ENCODE results near the gene ATG101.

ATG101 gene

GRCh38 chr12:52079576-52080402 lies 10.0 kb downstream of the ATG101 start, which contains the start of gene SMIM41:
SMIM41 (plus strand) TSS chr12:52079704; CDS start chr12:52079780, 76 bp downstream.
- no peak for DNase-seq (ENCODE audit: low read depth in 2 of 2, low spot score in 1 of 2)

DNA sequence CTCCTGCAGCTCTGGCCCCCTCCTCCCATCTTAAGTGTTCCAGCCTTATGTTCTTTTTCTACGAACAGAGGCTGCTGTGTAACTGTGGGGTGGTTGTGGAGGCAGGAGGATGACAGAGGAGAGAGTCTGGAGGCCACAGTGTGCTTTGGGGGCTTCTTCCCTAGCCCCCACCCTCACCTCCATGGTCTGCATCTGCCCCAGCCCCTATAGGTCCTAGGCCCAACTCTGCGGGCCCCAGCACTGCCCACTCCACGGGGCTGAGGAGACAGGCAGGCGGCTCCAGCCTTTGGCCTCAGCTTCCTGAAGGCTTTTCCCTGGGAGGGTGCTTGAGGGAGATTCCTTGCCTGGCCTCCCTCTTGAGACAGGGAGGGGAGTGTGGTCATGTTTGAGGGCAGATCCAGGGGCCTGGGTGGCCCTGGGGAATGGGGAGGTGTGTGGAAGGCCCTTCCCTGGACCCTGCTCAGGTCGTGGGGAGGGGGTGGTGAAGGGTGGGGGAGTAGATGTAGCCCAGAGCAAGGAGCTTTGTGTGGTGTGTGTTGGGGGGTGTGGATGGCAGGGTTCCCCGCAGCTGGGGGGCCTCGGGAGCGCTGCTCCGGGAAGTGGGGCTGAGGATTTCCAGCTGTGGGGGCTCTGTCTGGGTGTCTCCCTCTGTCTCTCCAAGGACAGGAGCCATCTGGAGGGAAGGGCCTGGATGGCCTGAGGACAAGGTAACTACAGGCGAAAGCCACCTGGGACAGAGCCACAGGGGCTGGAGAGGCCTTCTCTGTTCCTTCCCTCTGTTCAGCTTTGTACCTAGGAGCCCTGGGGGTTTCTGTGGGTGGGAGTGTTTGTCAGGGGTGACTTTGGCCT lies 10.8 kb downstream of the ATG101 start:
- DNase-seq (ENCODE audit: low read depth in 2 of 2, low spot score in 1 of 2), result no peak

DNA sequence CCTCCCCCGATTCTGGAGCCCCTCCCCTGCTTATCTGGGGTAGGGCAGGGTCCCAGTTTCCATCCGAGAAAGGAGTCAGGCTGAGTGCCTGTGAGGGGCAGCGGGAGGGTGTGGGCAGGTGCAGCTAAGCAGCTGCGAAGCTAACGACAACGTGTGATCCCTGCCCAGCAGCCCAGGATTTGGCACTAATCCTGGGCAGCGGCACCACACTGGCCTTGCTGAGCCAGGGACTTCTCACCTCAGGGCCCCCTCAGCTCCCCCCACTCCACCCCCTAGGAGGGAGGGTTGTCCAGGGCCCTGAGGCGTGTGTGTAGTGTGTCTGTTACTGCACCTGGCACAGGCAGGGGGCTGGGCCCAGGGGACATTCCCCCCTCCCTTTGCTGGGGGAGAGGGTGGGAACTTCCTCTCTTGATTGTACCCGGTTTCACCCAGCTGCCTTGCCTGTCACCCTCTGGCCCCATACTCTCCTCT lies 11.5 kb downstream of the ATG101 start:
- no peak for DNase-seq (ENCODE audit: low read depth in 2 of 2, low spot score in 1 of 2)

GRCh38 chr12:52082026-52082668 lies 12.4 kb downstream of the ATG101 start:
- no peak for DNase-seq (ENCODE audit: low read depth in 2 of 2, low spot score in 1 of 2)

DNA sequence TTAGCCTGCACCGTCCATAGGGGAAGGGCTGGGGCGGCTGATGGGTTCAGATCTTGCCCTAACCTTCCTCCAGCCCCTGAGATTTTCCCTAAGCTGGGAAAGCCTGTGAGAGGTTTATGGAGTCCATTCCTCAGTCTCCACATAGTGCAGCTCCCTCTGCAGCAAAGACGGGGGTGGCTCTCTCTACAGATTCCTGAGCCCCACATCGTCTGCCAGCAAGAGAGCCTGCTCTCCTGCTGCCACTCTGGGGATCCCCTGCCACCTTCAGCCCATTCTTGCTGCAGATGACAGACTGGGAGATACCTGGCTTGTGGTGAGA lies 12.8 kb downstream of the ATG101 start:
- DNase-seq (ENCODE audit: low read depth in 2 of 2, low spot score in 1 of 2), result no peak

DNA sequence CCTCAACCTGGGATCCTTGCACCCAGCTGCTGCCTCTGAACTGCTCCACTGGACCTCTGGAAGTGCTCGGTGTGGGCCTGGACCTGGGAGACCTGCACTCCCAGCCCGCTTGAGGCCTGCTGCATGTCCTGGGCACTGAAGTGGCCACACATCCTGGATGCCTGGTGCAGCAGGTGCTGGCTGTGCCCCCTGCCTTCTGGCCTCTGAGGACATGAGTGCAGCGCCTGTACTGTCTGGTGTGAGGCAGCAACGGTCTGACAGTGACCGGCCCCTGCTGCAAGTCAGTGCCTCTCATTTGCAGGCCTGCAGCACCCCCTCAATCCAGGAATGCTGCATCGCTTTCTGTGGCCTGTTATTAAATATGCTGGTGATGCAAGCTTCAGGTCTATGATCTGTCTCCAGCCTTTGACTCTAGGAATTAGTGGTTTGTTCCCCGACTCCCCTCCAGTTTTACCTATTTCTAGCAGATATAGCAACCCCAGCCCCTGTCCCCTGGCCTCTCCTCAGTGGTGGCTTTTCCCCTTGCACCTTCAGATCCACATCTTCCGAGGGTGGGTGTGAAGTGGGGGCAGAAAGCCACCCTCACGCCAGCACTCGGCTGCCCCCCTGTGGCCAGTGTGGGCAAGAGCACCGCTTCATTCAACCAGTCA lies 13.3 kb downstream of the ATG101 start:
- peak in 1 of 2 donors; percentile 43 for DNase-seq (ENCODE audit: low read depth in 2 of 2, low spot score in 1 of 2)

DNA sequence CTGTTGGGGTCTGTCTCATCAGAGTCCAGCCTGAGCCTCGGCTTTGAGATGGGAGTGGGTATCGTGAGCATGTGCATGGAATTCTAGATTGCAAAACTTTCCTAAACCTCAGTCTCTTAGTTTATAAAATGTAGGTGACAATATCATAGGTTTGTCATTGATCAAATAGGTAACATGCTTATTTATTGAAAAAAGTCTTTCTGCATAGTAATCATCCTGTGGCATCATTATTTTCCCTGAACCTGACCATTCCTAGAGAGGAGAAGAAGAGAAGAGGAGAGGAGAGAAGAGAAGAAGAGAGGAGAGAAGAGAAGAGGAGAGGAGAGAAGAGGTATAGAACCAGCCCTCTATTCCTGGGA lies 13.8 kb downstream of the ATG101 start:
- DNase-seq (ENCODE audit: low read depth in 2 of 2, low spot score in 1 of 2), result no peak

GRCh38 chr12:52084491-52085231 lies 14.9 kb downstream of the ATG101 start:
- no peak for DNase-seq (ENCODE audit: low read depth in 2 of 2, low spot score in 1 of 2)

GRCh38 chr12:52085682-52086180 lies 16.0 kb downstream of the ATG101 start:
- DNase-seq (ENCODE audit: low read depth in 2 of 2, low spot score in 1 of 2), result no peak

- DNase-seq (ENCODE audit: low read depth in 2 of 2, low spot score in 1 of 2), result no peak
Measured at GRCh38 chr12:52086366-52086765, 16.6 kb downstream of the ATG101 start.

DNA sequence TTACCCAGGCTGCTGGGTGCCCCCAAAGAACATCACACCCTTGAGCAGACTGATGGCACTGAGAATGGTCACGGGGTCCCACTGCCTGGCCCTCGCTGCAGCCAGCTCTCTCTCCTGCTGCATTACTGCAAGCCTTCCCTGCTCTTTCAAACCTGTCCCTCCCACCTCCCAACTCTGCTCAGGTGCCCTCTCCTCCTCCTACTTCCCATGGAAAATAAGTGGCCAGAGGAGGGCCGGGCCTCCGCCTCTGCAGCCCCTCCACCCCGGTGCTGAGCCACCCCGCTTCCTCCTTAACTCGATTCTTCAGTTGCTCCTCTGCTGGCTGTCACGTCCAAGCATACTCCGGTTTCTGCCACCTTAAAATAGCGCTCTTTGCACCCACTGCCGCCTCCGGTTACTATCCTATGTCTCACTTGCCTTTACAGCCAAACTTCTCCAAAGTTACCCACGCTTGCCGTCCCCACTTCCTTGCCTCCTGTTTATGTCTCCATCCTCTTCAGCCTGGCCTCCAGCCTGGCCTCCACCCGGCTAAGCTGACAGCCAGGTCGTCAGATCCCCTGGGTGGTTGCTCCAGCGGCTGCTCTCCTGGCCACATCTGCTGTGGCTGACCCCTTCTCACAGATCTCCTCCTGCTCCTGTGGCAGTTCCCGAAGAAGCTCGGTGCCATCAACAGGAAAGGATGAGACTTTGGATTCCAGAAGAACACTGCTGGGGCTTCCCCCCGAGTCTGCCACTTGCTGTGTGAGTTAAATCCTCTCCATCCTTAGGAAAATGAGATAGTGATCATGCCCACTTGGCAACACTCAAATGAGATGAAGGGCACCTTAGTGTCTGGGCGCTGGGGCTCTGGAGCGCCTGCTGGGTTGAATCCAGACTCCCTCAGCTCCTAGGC lies 17.4 kb downstream of the ATG101 start:
- no peak for DNase-seq (ENCODE audit: low read depth in 2 of 2, low spot score in 1 of 2)

- DNase-seq (ENCODE audit: low read depth in 2 of 2, low spot score in 1 of 2), result no peak
Measured at GRCh38 chr12:52087961-52088820, 18.4 kb downstream of the ATG101 start.

GRCh38 chr12:52089491-52089890 lies 19.7 kb downstream of the ATG101 start:
- no peak for DNase-seq (ENCODE audit: low read depth in 2 of 2, low spot score in 1 of 2)

DNA sequence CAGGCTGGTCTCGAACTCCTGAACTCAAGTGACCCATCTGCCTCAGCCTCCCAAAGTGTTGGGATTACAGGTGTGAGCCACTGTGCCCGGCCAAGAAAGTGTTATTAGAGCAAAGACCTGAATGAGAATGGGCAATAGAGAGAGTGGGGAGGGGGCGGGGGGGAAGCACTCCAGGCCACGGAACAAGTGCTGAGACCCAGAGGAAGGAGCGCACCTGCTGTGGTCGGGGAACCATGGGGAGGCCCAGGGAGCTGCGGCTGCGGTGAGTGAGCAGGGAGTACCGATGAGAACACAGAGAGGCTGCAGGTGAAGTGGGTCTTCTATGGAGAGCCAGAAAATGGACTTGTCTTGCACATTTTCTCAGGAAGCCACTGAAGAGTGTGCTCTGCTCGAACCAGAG lies 20.5 kb downstream of the ATG101 start:
- DNase-seq (ENCODE audit: low read depth in 2 of 2, low spot score in 1 of 2), result no peak

- no peak for DNase-seq (ENCODE audit: low read depth in 2 of 2, low spot score in 1 of 2)
Measured at GRCh38 chr12:52091061-52091460, 21.3 kb downstream of the ATG101 start.

DNA sequence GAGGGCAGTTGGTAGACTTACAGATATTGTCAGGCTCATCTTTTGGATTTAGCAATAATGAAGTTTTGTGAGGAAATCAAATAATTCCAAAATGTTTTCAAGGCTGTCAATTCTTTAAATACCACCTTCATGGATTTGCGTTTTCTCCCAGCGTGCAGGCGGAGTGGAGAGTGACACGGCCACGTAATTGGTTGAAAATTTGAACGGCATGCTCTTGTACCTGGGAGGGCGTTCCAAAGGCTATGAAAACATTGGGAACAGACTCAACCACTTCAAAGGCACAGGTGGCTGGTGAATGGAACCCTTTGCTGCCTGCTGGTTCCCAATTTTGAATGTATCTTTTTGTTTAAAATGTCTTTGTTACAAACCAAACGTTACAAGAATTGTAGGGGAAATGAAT lies 22.1 kb downstream of the ATG101 start:
- no peak for DNase-seq (ENCODE audit: low read depth in 2 of 2, low spot score in 1 of 2)

DNA sequence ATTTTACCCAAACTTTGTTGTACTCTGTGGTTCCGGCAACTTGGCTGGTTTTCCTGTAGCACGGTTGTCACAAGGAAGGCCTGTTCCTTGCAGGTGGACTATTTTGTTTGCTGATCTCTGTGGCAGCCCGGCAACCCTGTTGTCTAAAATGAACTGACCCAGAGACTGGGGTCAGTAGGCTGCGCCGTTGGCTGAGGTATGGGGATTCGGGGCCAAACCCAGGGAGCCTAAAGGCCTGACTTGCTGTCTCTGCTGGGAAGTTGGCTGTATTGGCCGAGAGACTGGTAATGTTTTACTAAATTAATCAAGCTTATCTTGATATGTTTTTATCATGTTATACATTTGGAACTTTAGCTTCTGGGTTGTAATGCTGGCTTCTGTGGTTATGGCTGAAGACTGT lies 23.6 kb downstream of the ATG101 start:
- DNase-seq (ENCODE audit: low read depth in 2 of 2, low spot score in 1 of 2), result no peak

- no peak for DNase-seq (ENCODE audit: low read depth in 2 of 2, low spot score in 1 of 2)
Measured at GRCh38 chr12:52096332-52097044, 26.7 kb downstream of the ATG101 start.

Measured in stimulated activated CD8-positive, alpha-beta memory T cell treated with anti-CD3 and anti-CD28 coated beads, Interleukin-4, amount 100 ng/mL, for 1 hour (primary cell).